ENCODE results near the gene SSBP2.
"Not testable (repeated sequence)": the region's sequence is repeated elsewhere in the genome, so short reads cannot be mapped to it uniquely, and the experiment has no call there.

SSBP2 gene

DNA sequence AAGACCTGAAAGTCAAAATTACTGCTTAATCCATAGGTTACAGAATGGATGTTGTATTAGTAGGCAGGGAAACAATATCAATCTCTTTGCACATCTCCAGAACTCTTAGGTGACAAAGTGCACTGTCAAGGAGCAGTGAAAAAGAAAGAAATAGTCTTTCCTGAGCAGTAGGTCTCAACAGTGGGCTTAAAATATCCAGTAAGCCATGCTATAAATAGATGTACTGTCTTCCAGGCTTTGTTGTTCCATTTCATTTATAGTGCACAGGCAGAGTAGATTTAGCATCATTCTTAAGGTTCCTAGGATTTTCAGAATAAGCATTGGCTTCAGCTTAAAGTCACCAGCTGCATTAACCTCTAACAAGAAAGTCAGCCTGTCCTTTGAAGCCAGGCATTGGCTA, 50.7 kb downstream of the SSBP2 start:
- H3K4me1 ChIP-seq (ENCODE audit: insufficient read depth, low read length), result peaks cover 4% of the 10 kb centered on the region; the same call in 1 of the 2 replicates
- no peaks in the 10 kb centered on the region for H3K36me3 ChIP-seq (ENCODE audit: insufficient read depth, low read depth, low read length)
- H3K9me3 ChIP-seq (ENCODE audit: insufficient read depth, low read depth, low read length), result 0 out of 2 replicates have a peak, but pooled peaks cover 10% of the 10 kb centered on the region
- no peak overlapping the region for H3K27ac ChIP-seq (ENCODE audit: low read length)
- no peak overlapping the region for H3K9ac ChIP-seq (ENCODE audit: low read depth, low read length)
- no peak overlapping the region for H3K4me3 ChIP-seq (ENCODE audit: low read length)
- no peaks in the 10 kb centered on the region for H3K27me3 ChIP-seq (ENCODE audit: insufficient read depth, low read length)

DNA sequence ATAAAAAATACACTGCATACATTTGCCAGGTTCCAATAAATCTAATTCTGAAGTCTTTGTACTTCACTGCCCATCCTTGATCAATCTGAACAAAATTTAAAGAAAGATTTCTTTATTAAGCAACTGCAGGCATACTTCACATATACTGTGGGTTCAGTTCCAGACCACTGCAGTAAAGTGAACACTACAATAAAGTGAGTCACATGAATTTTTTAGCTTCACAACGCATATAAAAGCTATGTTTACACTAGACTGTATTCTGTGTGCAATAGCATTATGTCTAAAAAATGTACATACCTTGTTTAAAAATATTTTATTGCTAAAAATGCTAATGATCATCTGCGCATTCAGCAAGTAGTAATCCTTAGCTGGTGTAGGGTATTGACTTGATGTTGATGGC, 52.1 kb downstream of the SSBP2 start:
- Histone ChIP-seq H3K27me3 (ENCODE audit: insufficient read depth, low read length) (no peaks in the 10 kb centered on the region), H3K4me3 (ENCODE audit: low read length) (no peak overlapping the region), H3K4me1 (ENCODE audit: insufficient read depth, low read length) (peaks cover 4% of the 10 kb centered on the region; the same call in 1 of the 2 replicates), H3K9ac (ENCODE audit: low read depth, low read length) (no peak overlapping the region), H3K27ac (ENCODE audit: low read length) (no peak overlapping the region), H3K9me3 (ENCODE audit: insufficient read depth, low read depth, low read length) (0 out of 2 replicates have a peak, but pooled peaks cover 10% of the 10 kb centered on the region), H3K36me3 (ENCODE audit: insufficient read depth, low read depth, low read length) (no peaks in the 10 kb centered on the region)

DNA sequence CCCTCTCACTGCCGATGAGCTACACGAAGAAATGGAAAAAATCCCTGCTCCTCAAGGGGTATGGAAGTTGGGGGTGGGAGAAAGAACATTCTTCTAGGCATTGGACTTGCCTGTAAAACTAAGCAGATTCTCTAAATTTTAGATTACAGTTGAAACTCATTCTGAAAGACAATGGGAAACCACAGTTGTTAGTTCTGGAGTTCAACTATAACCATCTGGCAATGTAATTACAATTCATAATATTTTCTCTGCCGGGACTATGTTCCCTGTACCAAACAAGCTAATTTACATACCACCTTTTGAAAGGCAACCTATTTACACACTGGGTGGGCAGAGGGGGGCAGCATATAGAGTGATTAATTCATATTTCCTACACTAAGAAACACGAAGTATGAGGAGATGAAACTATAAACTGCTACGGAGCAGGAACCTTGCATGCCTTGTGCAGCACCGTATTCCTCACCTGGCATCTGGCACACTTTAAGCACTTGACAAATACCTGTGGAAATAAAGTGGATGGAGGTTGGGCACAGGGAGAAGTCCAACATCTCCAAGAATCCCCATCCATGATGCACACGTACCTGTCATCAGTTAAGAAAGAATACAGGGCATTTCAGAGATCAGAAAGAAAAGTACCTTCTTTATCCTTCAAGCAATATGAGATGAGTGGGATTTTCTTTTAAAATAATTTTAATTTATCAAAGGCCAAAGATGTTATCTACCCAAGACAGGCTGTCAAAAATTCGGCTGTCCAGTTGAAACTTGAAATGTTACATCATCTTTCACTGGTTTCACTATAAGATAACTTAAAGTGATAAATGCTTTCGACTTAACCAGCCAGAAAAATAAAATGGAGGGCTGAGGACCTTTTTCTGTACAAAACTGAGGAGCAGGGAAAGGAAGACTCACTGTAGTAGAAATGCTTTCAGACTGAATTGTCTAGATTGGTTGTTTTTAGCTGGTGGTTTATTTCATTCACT, 54.2 kb downstream of the SSBP2 start:
- Histone ChIP-seq H3K27me3 (ENCODE audit: insufficient read depth, low read length) (no peaks in the 10 kb centered on the region), H3K9ac (ENCODE audit: low read depth, low read length) (no peak overlapping the region), H3K9me3 (ENCODE audit: insufficient read depth, low read depth, low read length) (0 out of 2 replicates have a peak, but pooled peaks cover 10% of the 10 kb centered on the region), H3K4me3 (ENCODE audit: low read length) (no peak overlapping the region), H3K36me3 (ENCODE audit: insufficient read depth, low read depth, low read length) (no peaks in the 10 kb centered on the region), H3K4me1 (ENCODE audit: insufficient read depth, low read length) (peaks cover 4% of the 10 kb centered on the region; the same call in 1 of the 2 replicates), H3K27ac (ENCODE audit: low read length) (no peak overlapping the region)

DNA sequence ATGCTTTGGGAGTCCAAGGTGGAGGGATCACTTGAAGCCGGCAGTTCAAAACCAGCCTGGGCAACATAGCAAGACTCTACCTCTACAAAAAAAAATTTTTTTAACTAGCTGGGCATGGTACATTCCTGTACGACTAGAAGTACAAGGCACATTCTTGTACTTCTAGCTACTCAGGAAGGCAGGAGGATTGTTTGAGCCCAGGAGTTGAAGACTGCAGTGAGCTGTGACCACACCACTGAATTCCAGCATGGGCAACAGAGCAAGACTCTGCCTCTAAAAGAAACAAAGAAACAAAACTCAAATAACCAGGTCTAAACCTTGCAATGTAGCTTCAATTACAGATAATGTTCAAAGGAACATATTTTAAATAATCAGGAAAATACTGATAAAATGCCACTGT, 56.2 kb downstream of the SSBP2 start:
- H3K36me3 ChIP-seq (ENCODE audit: insufficient read depth, low read depth, low read length), result no peaks in the 10 kb centered on the region
- H3K4me1 ChIP-seq (ENCODE audit: insufficient read depth, low read length), result peaks cover 4% of the 10 kb centered on the region; the same call in 1 of the 2 replicates
- no peaks in the 10 kb centered on the region for H3K9me3 ChIP-seq (ENCODE audit: insufficient read depth, low read depth, low read length)
- H3K9ac ChIP-seq (ENCODE audit: low read depth, low read length), result no peak overlapping the region
- H3K4me3 ChIP-seq (ENCODE audit: low read length), result no peak overlapping the region
- no peaks in the 10 kb centered on the region for H3K27me3 ChIP-seq (ENCODE audit: insufficient read depth, low read length)
- no peak overlapping the region for H3K27ac ChIP-seq (ENCODE audit: low read length)

DNA sequence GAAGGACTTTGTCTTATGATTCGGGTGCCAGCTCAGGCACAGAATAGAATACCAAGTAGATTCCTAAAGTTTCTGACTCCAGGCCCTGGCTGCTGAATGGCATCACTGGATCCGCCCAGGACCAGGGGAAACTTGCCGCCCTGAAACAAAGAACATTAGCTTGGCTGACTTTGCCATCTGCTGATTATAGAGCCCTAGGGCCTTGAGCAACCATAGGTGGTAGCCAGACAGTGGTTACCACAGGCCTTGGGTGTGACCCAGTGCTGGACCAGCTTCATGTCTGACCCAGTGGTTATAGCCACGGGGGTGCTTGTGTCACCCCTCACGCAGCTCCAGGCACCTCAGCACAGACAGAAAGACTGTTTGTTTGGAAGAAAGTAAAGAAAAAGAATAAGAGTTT, 62.7 kb downstream of the SSBP2 start:
- Histone ChIP-seq H3K36me3 (ENCODE audit: insufficient read depth, low read depth, low read length) (no peaks in the 10 kb centered on the region), H3K27me3 (ENCODE audit: insufficient read depth, low read length) (no peaks in the 10 kb centered on the region), H3K9me3 (ENCODE audit: insufficient read depth, low read depth, low read length) (no peaks in the 10 kb centered on the region), H3K4me3 (ENCODE audit: low read length) (no peak overlapping the region), H3K9ac (ENCODE audit: low read depth, low read length) (no peak overlapping the region), H3K4me1 (ENCODE audit: insufficient read depth, low read length) (no peaks in the 10 kb centered on the region), H3K27ac (ENCODE audit: low read length) (no peak overlapping the region)

DNA sequence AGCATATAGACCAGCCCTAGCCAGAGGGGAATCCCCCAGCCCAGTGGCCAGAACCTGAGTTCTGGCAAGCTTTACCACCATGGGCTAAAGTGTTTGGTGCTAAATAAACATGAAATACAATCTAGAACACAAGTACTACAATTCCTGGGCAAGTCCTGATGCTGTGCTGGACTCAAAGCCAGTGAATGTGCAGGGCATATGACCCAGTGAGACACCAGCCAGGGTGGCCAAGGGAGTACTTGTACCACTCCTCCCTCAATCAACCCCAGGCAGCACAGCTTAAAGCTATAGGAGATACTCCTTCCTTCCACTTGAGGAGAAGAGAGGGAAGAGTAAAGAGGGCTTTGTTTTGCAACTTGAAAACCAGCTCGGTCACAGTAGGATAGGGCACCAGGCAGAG, 63.6 kb downstream of the SSBP2 start:
- H3K9me3 ChIP-seq (ENCODE audit: insufficient read depth, low read depth, low read length), result no peaks in the 10 kb centered on the region
- H3K36me3 ChIP-seq (ENCODE audit: insufficient read depth, low read depth, low read length), result no peaks in the 10 kb centered on the region
- no peak overlapping the region for H3K27ac ChIP-seq (ENCODE audit: low read length)
- no peak overlapping the region for H3K9ac ChIP-seq (ENCODE audit: low read depth, low read length)
- H3K27me3 ChIP-seq (ENCODE audit: insufficient read depth, low read length), result no peaks in the 10 kb centered on the region
- H3K4me1 ChIP-seq (ENCODE audit: insufficient read depth, low read length), result no peaks in the 10 kb centered on the region
- no peak overlapping the region for H3K4me3 ChIP-seq (ENCODE audit: low read length)

DNA sequence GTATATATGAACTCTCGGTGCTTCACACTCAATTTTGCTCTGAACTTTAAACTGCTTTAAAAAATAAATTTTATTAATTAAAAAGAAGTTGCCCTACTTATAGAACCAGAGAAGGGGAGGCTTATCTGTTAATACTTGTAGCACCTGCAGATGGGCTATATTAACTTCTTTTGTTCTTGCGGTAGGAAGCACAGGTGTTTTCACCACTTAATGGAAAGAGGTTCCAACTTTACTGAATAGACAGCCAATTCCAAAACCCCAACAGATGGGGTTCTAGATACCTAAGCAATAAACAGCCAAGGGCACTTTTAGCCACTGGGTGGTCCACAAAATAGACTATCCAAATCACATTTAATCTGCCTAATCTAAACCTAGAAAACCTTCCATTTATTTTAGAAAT, 65.4 kb downstream of the SSBP2 start:
- no peaks in the 10 kb centered on the region for H3K27me3 ChIP-seq (ENCODE audit: insufficient read depth, low read length)
- no peaks in the 10 kb centered on the region for H3K4me1 ChIP-seq (ENCODE audit: insufficient read depth, low read length)
- no peak overlapping the region for H3K4me3 ChIP-seq (ENCODE audit: low read length)
- no peaks in the 10 kb centered on the region for H3K9me3 ChIP-seq (ENCODE audit: insufficient read depth, low read depth, low read length)
- no peak overlapping the region for H3K27ac ChIP-seq (ENCODE audit: low read length)
- H3K9ac ChIP-seq (ENCODE audit: low read depth, low read length), result no peak overlapping the region
- no peaks in the 10 kb centered on the region for H3K36me3 ChIP-seq (ENCODE audit: insufficient read depth, low read depth, low read length)

DNA sequence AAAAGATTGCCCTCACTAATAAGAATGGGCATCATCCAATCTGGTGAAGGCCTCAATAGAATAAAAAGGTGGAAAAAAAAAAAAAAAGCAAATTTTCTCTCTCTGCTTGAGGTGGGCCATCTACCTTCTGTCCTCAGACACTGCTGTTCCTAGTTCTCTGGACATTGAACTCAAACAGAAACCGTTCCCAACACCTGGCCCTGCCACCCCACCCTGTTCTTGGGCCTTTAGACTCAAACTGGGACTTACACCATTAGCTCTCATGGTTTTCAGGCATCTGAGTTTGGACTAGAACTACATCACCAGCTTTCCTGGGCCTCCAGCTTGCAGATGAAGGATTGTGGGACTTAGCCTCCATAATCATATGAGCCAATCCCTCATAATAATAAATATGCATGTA, 71.0 kb downstream of the SSBP2 start:
- H3K4me3 ChIP-seq (ENCODE audit: low read length), result no peak overlapping the region
- no peaks in the 10 kb centered on the region for H3K36me3 ChIP-seq (ENCODE audit: insufficient read depth, low read depth, low read length)
- H3K9ac ChIP-seq (ENCODE audit: low read depth, low read length), result no peak overlapping the region
- no peaks in the 10 kb centered on the region for H3K4me1 ChIP-seq (ENCODE audit: insufficient read depth, low read length)
- H3K27me3 ChIP-seq (ENCODE audit: insufficient read depth, low read length), result no peaks in the 10 kb centered on the region
- H3K9me3 ChIP-seq (ENCODE audit: insufficient read depth, low read depth, low read length), result no peaks in the 10 kb centered on the region
- H3K27ac ChIP-seq (ENCODE audit: low read length), result no peak overlapping the region

DNA sequence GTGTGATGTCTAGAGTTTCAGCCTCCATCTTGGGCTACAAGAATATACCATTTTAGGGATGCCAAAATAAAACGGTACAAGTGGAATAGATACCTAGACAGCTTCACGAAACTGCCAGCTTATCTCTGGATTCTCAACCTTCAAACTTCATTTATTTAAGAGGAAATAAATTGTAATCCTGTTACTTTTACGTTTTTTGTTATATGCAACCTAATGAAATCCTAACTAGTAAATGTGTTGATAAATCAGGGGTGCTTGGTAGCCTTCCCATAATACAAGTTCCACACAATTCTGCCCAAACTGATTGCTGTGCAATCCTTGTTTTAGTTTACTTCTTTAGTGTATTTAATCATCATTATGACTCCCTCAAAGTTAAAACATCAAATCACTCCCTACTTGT, 75.5 kb downstream of the SSBP2 start:
- Histone ChIP-seq H3K4me3 (ENCODE audit: low read length) (no peak overlapping the region), H3K27me3 (ENCODE audit: insufficient read depth, low read length) (no peaks in the 10 kb centered on the region), H3K9me3 (ENCODE audit: insufficient read depth, low read depth, low read length) (no peaks in the 10 kb centered on the region), H3K27ac (ENCODE audit: low read length) (no peak overlapping the region), H3K36me3 (ENCODE audit: insufficient read depth, low read depth, low read length) (no peaks in the 10 kb centered on the region), H3K9ac (ENCODE audit: low read depth, low read length) (no peak overlapping the region), H3K4me1 (ENCODE audit: insufficient read depth, low read length) (no peaks in the 10 kb centered on the region)

DNA sequence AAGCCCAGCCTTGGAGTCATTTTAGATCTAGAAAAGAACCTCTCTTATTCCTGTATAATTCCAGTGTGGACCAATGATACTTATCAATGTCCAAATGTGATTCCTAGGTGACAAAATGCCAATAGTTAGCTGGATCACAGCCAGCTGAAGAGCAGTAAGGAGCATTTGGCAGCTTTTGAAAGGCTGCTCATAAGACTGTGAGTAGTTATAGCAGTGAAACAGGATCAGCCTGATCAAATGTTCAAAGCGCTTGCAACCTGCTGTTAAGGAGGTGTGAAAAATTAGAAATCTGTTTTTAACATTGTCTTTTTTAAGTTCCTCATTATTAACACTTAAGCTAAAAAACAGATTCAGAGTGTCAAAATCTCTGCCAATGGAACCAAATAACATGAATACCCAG, 85.1 kb downstream of the SSBP2 start:
- Histone ChIP-seq H3K36me3 (ENCODE audit: insufficient read depth, low read depth, low read length) (no peaks in the 10 kb centered on the region), H3K4me3 (ENCODE audit: low read length) (no peak overlapping the region), H3K9me3 (ENCODE audit: insufficient read depth, low read depth, low read length) (no peaks in the 10 kb centered on the region), H3K9ac (ENCODE audit: low read depth, low read length) (no peak overlapping the region), H3K4me1 (ENCODE audit: insufficient read depth, low read length) (no peaks in the 10 kb centered on the region), H3K27ac (ENCODE audit: low read length) (no peak overlapping the region), H3K27me3 (ENCODE audit: insufficient read depth, low read length) (no peaks in the 10 kb centered on the region)

DNA sequence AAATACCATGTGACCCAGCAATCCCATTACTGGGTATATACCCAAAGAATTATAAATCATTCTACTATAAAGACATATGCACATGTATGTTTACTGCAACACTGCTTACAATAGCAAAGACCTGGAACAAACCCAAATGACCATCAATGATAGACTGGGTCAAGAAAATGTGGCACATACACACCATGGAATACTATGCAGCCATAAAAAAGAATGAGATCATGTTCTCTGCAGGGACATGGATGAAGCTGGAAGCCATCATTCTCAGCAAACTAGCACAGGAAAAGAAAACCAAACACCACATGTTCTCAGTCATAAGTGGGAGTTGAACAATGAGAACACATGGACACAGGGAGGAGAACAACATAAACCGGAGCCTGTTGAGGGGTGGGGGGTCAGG, 90.3 kb downstream of the SSBP2 start:
- not testable (repeated sequence) for H3K9ac ChIP-seq (ENCODE audit: low read depth, low read length); H3K4me1 ChIP-seq (ENCODE audit: insufficient read depth, low read length); H3K4me3 ChIP-seq (ENCODE audit: low read length); H3K9me3 ChIP-seq (ENCODE audit: insufficient read depth, low read depth, low read length); H3K36me3 ChIP-seq (ENCODE audit: insufficient read depth, low read depth, low read length); H3K27ac ChIP-seq (ENCODE audit: low read length); H3K27me3 ChIP-seq (ENCODE audit: insufficient read depth, low read length)

DNA sequence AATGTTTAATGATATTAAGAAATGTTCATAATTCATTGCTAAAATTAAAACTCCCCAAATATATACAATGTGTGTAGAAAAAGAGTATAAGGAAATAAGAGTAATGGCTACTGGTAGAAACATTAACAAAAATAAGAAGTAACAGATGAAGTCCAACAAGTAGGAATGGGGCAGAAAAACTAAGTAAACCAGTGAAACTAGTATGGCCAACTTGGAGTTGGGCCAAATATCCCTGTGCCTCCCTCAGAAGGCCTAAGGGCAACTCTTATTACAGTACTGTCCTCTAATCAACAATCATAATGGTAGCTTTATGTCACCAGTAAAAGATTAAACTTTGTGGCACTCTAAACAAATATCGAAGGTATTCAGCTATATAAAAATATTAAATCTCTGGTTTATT, 93.5 kb downstream of the SSBP2 start:
- no peak overlapping the region for H3K27ac ChIP-seq (ENCODE audit: low read length)
- no peak overlapping the region for H3K9ac ChIP-seq (ENCODE audit: low read depth, low read length)
- H3K27me3 ChIP-seq (ENCODE audit: insufficient read depth, low read length), result no peaks in the 10 kb centered on the region
- H3K4me1 ChIP-seq (ENCODE audit: insufficient read depth, low read length), result no peaks in the 10 kb centered on the region
- H3K9me3 ChIP-seq (ENCODE audit: insufficient read depth, low read depth, low read length), result no peaks in the 10 kb centered on the region
- no peak overlapping the region for H3K4me3 ChIP-seq (ENCODE audit: low read length)
- no peaks in the 10 kb centered on the region for H3K36me3 ChIP-seq (ENCODE audit: insufficient read depth, low read depth, low read length)
